GM23338 (cell line): ENCODE measurements around the gene ATOH7. TPM values are rescaled to one million over a fixed set of nuclear protein-coding genes. Genes with fewer than 3 reads are reported as not detected.

Experiments used
- CREB1 ChIP-seq: fragments of 250-450 bp; sonication (Bioruptor Pico); IDR thresholded peaks from 2 replicates; pipeline ENCODE4 v1.5.0; 2020; ENCODE audit warnings: low read depth, mild to moderate bottlenecking, moderate library complexity
- EZH2 ChIP-seq: fragments of 200-600 bp; sonication (generic); IDR thresholded peaks from one replicate; pipeline ENCODE4 v1.8.0; 2017; ENCODE audit warnings: antibody characterized with exemption, mild to moderate bottlenecking, low read depth; ENCODE audit not compliant: unreplicated experiment
- JUNB ChIP-seq: IDR thresholded peaks from one replicate; pipeline ENCODE4 v1.6.1; 2016; ENCODE audit warnings: antibody characterized with exemption; ENCODE audit not compliant: unreplicated experiment
- POLR2AphosphoS5 ChIP-seq: IDR thresholded peaks from 2 replicates; pipeline ENCODE4 v1.6.1; 2016; ENCODE audit warnings: antibody characterized with exemption, low read depth
- STAT1 ChIP-seq: IDR thresholded peaks from one replicate; pipeline ENCODE4 v1.6.1; 2016; ENCODE audit warnings: antibody characterized with exemption; ENCODE audit not compliant: unreplicated experiment
- ZNF331 ChIP-seq: fragments of 250-450 bp; sonication (Bioruptor Pico); IDR thresholded peaks from 2 replicates; pipeline ENCODE4 v1.5.0; 2020; ENCODE audit warnings: low read depth, mild to moderate bottlenecking, moderate library complexity
- ZNF462 ChIP-seq: fragments of 250-450 bp; sonication (Bioruptor Pico); IDR thresholded peaks from 2 replicates; pipeline ENCODE4 v1.5.0; 2020; ENCODE audit warnings: mild to moderate bottlenecking, moderate library complexity
- polyA plus RNA-seq: library from polyadenylated mRNA; unstranded; fragments of >200 nt; fragmentation: Nextera tagmentation; extraction: Ambion mirVana; gene quantifications from 2 replicates; pipeline ENCODE4 v1.2.1, GENCODE V29; 2016
- total RNA-seq: library from RNA; depleted of rRNA; stranded (reverse); fragments of >200 nt; shearing (Covaris generic); gene quantifications from 2 replicates; pipeline ENCODE4 v1.2.3, GENCODE V29; 2014
- TF ChIP-seq, protein P1 (sequence below): IDR thresholded peaks from one replicate; pipeline ENCODE4 v1.6.1; 2018; ENCODE audit warnings: antibody characterized with exemption; ENCODE audit not compliant: unreplicated experiment
- TF ChIP-seq, protein P2 (sequence below), 2 experiments: fragments of 200-600 bp in 1 of 2; sonication (generic) in 1 of 2; conservative IDR thresholded peaks; 2 replicates each; pipeline versions ENCODE4 v1.5.1 to v1.6.1; 2016 to 2017; ENCODE audit warnings: antibody characterized with exemption in 2 of 2, low read depth in 2 of 2, mild to moderate bottlenecking in 2 of 2, moderate library complexity in 1 of 2

Gene ATOH7
- total and polyA plus RNA-seq, 2 experiments from 2014 or later = 0.23 to 1.2 TPM

DNA sequence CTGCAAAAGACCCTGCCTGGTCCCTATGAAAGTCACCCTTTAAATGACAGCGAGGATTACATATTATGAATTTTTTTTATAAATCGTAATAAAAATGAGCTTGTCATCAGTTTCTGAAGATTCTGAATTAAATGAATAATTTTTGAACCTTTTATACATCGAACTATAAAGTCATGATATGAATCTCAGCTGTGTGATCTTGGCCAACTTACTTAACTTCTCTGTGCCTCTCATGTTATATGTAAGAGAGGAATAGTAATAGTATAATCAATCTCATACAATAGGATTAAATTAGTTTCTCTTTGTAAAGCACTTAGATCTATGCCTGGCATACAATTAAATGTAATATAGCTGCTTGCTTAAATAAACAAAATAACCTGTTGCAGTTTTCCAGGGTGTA lies 5.3 kb upstream of the ATOH7 start (continued):
- TF ChIP-seq ZNF462 (CRISPR knock-in tag) = no peak
- TF ChIP-seq POLR2AphosphoS5 = no peak
- no peak for TF ChIP-seq STAT1
- no peak for TF ChIP-seq JUNB
- TF ChIP-seq CREB1 (CRISPR knock-in tag) = no peak
- TF ChIP-seq EZH2 = no peak
- TF ChIP-seq, protein P1, sequence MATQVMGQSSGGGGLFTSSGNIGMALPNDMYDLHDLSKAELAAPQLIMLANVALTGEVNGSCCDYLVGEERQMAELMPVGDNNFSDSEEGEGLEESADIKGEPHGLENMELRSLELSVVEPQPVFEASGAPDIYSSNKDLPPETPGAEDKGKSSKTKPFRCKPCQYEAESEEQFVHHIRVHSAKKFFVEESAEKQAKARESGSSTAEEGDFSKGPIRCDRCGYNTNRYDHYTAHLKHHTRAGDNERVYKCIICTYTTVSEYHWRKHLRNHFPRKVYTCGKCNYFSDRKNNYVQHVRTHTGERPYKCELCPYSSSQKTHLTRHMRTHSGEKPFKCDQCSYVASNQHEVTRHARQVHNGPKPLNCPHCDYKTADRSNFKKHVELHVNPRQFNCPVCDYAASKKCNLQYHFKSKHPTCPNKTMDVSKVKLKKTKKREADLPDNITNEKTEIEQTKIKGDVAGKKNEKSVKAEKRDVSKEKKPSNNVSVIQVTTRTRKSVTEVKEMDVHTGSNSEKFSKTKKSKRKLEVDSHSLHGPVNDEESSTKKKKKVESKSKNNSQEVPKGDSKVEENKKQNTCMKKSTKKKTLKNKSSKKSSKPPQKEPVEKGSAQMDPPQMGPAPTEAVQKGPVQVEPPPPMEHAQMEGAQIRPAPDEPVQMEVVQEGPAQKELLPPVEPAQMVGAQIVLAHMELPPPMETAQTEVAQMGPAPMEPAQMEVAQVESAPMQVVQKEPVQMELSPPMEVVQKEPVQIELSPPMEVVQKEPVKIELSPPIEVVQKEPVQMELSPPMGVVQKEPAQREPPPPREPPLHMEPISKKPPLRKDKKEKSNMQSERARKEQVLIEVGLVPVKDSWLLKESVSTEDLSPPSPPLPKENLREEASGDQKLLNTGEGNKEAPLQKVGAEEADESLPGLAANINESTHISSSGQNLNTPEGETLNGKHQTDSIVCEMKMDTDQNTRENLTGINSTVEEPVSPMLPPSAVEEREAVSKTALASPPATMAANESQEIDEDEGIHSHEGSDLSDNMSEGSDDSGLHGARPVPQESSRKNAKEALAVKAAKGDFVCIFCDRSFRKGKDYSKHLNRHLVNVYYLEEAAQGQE = no peak
- TF ChIP-seq, protein P2, sequence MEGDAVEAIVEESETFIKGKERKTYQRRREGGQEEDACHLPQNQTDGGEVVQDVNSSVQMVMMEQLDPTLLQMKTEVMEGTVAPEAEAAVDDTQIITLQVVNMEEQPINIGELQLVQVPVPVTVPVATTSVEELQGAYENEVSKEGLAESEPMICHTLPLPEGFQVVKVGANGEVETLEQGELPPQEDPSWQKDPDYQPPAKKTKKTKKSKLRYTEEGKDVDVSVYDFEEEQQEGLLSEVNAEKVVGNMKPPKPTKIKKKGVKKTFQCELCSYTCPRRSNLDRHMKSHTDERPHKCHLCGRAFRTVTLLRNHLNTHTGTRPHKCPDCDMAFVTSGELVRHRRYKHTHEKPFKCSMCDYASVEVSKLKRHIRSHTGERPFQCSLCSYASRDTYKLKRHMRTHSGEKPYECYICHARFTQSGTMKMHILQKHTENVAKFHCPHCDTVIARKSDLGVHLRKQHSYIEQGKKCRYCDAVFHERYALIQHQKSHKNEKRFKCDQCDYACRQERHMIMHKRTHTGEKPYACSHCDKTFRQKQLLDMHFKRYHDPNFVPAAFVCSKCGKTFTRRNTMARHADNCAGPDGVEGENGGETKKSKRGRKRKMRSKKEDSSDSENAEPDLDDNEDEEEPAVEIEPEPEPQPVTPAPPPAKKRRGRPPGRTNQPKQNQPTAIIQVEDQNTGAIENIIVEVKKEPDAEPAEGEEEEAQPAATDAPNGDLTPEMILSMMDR (conservative IDR thresholded peaks at IDR 0.05; ENCODE audit: low read depth in 2 of 2) = no peak
- TF ChIP-seq ZNF331 (CRISPR knock-in tag) = no peak
